HL-60/S4 treated with retinoic acid at 250 ng/mL for 4 days and 3 days (cell line): Measurements from ENCODE around the gene RBM39.
"Not testable (repeated sequence)": the region's sequence is repeated elsewhere in the genome, so short reads cannot be mapped to it uniquely, and the experiment has no call there.

Experiments used
- in situ Hi-C: fragments of 300-500 bp; cut with MboI; formaldehyde crosslinking; loops from 2 replicates; pipeline ENCODE4 v1.7.0; 2022; ENCODE audit warnings: low sequenced_read_pairs

The RBM39 gene

GRCh38 chr20:35685368-35685767 is 56.7 kb downstream of the RBM39 start:
- in situ Hi-C loops: not testable (repeated sequence)

DNA sequence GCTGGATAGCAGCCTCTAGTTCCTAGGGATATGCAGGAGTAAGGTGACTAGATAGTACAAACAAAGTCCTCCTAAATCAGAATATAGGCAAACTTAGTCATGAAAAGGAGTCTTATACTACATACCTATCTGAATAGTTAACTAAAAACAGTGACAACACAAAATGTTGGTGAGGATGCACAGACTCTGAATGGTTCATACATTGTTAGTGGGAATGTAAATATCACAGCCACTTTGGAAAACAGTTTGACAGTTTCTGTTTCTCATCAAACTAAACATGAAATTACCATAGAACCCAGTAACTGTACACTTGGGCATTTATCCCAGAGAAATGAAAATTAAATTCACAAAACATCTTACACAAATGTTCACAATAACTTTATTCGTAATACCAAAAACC is 60.1 kb downstream of the RBM39 start:
- in situ Hi-C loops: no loop called here

DNA sequence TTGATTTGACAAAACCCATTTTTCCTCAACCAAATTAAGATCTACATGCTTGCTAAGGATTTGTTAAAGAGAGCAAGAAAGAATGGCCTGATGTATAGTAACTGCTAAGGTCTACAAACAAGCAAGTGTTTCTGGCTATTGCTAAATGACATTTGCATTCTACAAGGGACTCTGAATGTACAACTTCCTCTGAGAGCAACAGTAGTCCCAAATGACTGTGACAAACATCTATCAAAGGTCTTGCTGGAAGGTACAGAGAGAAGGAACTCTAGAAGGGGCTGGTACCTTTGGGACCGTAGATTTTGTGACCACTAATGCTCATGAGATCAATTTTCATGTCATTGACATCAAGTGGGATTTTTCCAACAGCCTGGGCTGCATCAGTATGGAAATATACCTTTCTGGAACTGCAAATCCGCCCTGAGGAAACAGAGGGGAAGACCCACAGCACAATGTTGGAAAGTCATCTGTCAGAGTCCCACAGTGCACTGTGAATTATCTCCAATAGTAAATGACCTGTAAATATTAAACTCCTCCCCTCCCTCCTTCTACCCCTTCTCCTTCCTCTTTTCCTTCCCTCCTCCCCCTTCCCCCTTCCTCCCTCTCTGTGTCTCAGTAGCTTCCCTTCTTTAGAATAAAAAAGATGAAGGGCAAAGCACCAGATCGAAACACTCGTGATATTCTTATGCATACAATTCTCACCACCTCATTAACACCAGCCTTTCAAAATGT is 61.4 kb downstream of the RBM39 start:
- in situ Hi-C loops: no loop called here

DNA sequence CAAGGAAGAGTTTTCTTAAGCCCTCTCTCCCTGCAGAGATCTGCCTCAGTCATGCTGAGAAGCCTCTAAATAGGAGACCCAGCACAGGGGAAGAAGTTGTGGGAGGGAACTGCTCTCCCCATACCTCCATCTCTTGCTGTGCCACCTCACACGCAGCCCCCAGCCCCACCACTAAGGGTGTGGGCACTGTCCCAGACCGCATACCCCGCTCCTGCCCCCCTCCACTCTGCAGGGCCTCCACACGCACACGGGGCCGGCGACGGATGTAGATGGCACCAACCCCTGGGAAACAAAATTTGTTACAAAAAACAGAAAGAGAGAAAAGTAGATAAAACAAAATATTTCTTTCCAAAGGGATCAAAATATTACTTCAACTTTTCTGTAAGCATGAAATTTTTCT is 67.1 kb downstream of the RBM39 start:
- in situ Hi-C loops: no loop called here

DNA sequence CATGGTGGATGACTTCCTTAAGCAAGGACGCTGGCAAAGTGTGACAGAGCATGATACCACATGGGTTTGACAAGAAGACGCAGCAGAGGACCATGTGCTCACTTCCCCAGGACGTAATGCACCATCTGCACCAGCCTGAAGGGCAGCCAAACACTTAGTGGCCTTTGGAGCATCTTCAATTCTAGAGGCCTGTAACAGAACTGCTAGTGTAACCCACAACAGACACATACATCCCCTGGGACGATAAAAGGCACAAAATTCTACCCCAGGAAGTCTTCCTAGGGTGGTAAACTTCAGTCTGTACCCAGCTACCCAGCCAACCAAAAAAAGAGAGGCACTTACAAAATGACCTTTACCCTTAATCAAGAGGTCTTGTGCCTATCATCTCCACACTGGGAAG is 68.2 kb downstream of the RBM39 start:
- in situ Hi-C loops: no loop called here

DNA sequence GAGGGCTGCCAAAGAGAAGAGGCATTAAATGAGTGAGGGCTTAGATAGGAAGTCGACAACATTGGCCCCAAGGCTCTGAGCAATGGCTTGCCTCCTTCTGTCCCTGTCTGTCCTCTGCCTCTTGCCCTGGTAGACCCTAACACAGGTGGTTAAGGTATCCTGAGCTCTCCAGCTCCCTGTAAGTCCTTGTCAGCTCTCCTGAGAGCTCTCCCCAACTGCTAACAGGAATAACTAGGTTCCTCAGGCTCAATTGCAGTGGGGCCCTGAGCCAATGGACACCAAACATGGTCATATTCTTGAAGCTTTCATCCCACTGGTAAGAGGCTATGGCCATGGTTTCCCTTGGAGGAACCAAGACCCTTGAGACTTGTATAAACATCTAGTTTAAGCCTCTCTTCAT is 72.4 kb downstream of the RBM39 start:
- in situ Hi-C loops: no loop called here

- in situ Hi-C loops: no loop called here
Observed at GRCh38 chr20:35669221-35669620, 72.8 kb downstream of the RBM39 start.

DNA sequence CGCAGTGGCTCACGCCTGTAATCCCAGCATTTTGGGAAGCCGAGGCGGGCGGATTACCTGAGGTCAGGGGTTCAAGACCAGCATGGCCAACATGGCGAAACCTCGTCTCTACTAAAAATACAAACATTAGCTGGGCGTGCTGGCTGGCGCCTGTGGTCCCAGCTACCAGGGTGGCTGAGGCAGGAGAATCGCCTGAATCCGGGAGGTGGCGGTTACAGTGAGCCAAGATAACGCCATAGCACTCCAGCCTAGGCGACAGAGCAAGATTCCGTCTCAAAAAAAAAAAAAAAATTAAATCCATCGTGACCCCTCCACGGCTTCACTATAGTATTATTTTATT is 76.1 kb downstream of the RBM39 start:
- in situ Hi-C loops: no loop called here

GRCh38 chr20:35664466-35665206 is 77.4 kb downstream of the RBM39 start, which contains the start of the genes CPNE1 and RBM12:
Gene CPNE1 (minus strand): TSS chr20:35664900. CDS start chr20:35632923, 31,977 bp downstream.
Gene RBM12 (minus strand): TSS chr20:35664900. CDS start chr20:35655322, 9,578 bp downstream.
- in situ Hi-C loops: no loop called here

DNA sequence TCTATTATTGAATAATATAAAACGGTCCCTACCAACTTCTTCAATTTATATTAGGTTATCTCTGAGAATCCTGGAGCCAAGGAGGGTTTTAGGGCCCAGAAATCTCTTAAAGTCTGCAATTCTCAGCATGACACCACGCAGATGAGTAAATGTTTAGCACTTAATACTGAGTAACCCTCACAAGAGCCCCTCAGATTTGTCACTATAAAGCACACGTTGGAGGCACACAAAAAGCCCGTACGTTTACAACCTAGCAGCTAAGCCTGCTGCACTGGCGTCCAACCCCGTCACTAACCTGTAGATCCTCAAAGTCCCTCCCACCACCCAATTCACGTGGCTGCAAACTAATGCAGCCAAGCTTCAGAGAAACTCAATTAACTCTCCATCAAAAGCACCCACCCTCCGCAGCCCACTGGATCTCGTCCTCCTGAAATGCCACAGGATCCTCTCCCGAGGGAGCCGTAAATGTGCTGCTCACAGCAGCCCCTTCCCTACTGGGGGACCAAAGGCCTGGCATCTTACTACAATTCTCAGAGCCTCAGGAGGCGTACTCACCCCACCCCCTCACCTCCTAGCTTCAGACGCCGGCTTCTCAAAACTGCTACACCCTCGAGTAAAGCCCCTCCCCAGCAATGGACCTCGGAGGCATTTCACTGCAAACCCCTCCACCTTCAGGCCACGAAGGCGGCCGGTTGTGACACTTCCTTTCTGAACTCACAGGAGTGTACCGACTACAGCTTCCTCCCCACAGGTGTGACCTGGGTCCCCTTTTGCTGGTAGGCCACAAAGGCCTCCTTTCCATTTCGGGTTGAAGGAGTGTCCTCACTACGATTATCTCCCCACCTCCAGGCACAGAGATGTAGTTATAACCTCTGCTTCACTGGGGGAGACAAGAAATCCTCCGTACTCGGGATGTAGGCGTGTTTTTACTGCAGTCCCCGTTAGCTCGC is 78.3 kb downstream of the RBM39 start:
- in situ Hi-C loops: no loop called here

- in situ Hi-C loops: no loop called here
Observed at GRCh38 chr20:35662551-35662950, 79.5 kb downstream of the RBM39 start.

DNA sequence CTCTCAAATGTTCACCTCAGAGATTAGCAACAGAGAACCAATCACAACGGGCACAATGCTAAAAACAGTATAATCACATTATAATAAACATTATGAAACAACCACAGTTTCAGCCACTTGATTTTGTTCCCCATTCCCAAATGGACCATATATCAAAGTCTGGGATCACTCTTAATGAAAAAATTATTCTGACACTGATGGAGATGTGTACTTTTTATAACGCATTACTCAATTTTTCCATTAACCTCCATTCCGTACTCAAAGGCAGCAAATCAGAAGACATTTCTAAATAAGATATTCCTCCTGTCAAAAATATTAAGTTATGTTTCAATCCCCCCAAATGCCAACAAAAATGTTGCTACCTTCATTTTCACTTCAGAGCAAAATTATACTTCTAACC is 80.2 kb downstream of the RBM39 start:
- in situ Hi-C loops: no loop called here

GRCh38 chr20:35661053-35661452 is 81.0 kb downstream of the RBM39 start:
- in situ Hi-C loops: no loop called here

DNA sequence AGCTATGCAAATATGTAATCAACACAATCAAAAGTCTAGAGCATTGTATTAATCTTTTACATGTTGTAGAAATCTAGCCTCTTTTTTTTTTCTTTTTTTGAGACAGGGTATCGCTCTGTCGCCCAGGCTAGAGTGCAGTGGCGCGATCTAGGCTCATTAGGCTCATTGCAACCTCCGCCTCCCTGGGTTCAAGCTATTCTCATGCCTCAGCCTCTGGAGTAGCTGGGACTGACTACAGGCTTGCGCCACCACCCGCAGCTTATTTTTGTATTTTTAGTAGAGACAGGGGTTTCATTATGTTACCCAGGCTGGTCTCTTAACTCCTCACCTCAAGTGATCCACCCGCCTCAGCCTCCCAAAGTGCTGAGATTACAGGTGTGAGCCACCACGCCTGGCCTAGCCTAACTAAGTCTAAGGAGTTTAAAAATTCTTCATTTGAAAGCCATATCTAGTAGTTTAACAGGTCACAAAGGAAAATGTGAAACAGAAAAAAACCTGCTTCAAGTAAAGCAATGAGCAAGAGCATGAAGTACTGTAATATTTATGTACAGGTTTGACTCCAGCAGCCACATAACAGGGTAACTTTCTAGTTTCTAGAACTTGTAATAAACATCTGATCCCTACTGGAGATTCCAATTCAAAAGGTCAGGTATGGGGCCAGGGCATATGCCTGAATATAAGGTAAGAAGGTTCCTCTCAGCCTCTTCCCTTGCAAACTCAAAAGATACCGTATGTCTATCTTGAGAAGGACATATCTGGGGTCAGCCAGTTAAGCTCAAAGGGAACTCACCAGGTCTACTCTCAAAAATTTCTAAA is 81.7 kb downstream of the RBM39 start:
- in situ Hi-C loops: no loop called here

DNA sequence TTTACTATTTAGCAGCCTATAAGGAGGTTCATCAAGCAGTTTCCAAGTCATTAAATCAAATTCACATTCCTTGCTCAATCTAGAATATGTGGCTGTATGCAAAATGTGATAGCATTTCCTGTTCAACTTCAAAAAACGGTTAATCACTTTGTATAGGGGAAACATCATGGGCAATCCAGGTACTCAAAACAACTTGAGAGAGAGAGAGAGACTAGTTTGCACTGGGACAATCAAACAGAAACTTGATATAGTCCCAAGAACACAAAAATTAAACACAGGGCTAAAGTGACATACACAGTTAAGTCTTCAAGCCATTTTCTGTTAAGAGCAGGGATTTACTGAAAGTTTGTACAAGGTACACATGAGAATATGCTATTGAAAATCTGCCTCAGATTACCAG is 84.8 kb downstream of the RBM39 start:
- in situ Hi-C loops: no loop called here

DNA sequence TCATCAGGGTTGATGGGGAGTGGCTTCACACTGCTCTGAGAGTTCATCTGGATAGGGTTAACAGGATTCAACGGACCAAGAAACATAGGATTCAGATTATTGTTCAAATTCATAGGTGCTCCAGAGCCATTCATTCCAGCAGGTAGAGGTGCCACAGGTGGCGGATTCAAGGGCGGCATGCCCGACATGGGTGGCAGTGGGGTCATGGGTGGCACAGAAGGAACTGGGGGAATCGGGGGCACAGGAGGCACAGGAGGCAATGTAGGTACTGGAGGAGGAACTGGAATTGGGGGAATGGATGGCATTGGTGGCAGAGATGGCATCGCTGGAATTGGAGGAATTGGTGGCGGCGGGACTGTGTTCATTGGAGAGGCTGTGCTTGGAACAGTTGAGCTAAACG is 87.6 kb downstream of the RBM39 start:
- in situ Hi-C loops: no loop called here

DNA sequence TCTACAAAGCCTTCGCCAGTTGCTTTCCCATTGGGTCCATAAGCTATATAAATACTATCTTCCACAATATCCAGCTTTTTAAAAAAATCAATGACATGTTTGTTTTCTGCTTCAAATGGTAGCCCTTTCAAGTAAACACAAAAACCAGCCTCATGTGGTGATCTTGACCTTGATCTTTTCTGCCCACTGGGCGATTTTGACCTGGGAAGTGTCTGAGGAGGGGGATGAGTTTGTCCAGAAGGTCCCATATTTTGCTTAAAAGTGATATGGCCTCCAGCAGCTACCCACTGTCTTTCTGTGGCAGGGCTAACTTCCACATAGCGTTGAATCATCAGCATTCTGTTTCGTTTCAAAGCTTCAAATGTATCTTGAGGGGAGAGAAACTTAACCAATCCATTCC is 88.2 kb downstream of the RBM39 start:
- in situ Hi-C loops: no loop called here
